ENCODE results near the gene ARL6IP5.

Gene ARL6IP5

DNA sequence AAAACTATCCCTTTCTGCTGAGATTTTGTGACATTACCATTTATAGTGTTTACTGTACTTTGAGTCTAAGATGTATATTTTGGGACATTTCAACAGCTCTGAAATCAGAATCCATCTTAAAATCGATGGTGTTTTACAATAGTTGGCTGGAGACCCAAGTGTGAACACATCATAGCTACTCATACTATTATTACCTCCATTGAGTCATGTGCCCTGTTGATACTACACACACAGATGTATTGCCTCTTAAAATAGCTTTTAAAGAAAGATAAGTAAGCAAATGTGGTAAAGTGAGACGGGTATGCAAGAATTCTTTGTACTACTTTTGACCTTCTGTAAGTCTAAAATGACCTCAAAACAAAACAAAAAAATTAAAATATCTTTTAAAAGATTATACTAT is 31.0 kb downstream of the ARL6IP5 start:
- no peaks in the 10 kb centered on the region for H3K27me3 ChIP-seq (ENCODE audit: control insufficient read depth, insufficient read depth, low read length)
- no peaks in the 10 kb centered on the region for H3K9me3 ChIP-seq (ENCODE audit: control insufficient read depth, insufficient read depth, low read length)
- H3K36me3 ChIP-seq (ENCODE audit: control insufficient read depth, insufficient read depth, low read length) = no peaks in the 10 kb centered on the region
- WGBS (ENCODE audit: insufficient coverage, insufficient read length) = no CpG with 5 or more reads among the region's 2 CpGs
- no peak overlapping the region for H3K27ac ChIP-seq (ENCODE audit: low read length)
- no peak overlapping the region for H3K4me3 ChIP-seq (ENCODE audit: low read length)
- DNase-seq (ENCODE audit: low read depth, low spot score) = no peak
- H3K4me1 ChIP-seq (ENCODE audit: control insufficient read depth, insufficient read depth, low read length) = peaks cover 3% of the 10 kb centered on the region; the same call in 1 of the 2 replicates

DNA sequence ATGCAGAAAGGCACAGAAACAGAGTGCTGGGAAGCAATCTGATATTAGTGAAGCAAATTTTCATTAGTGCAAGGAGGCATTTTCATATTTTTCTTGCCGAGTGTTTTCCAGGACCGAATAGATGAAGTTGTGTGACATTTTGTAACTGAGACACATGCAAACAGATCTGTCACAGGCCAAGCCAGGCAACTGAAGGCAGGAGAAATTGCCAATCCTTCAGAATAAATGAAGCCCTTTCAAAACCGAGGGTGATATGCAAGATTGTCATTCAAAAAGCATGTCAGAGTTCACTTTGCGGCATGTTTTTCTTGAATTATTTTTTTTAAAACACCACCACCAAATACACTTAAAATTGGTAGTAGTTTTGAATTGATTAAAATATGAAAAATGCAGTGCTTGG is 31.4 kb downstream of the ARL6IP5 start:
- no peaks in the 10 kb centered on the region for H3K36me3 ChIP-seq (ENCODE audit: control insufficient read depth, insufficient read depth, low read length)
- H3K27ac ChIP-seq (ENCODE audit: low read length) = no peak overlapping the region
- no peaks in the 10 kb centered on the region for H3K4me1 ChIP-seq (ENCODE audit: control insufficient read depth, insufficient read depth, low read length)
- H3K4me3 ChIP-seq (ENCODE audit: low read length) = no peak overlapping the region
- WGBS (ENCODE audit: insufficient coverage, insufficient read length) = no CpG with 5 or more reads among the region's 4 CpGs
- no peak for DNase-seq (ENCODE audit: low read depth, low spot score)
- no peaks in the 10 kb centered on the region for H3K9me3 ChIP-seq (ENCODE audit: control insufficient read depth, insufficient read depth, low read length)
- no peaks in the 10 kb centered on the region for H3K27me3 ChIP-seq (ENCODE audit: control insufficient read depth, insufficient read depth, low read length)

DNA sequence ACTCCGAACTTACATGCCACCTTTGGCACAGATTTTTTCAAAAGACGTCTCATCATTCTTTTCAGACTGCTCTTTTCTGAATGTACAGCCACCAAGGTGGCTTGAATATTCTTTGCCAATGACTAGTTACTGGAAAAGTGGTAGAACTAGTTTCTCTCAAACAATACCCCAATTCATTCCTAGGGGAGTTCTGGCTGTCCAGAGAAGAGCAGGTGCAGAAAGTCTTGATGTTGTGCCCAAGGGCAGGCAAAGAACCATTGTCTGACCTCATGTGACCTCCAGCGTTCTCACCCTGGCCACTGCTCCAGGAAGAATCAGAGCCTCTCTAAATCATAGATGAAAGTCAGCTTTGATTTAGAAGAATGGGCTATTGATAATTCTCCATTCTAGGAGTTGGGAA is 32.2 kb downstream of the ARL6IP5 start:
- Histone ChIP-seq H3K4me3 (ENCODE audit: low read length) (no peak overlapping the region), H3K27me3 (ENCODE audit: control insufficient read depth, insufficient read depth, low read length) (no peaks in the 10 kb centered on the region), H3K4me1 (ENCODE audit: control insufficient read depth, insufficient read depth, low read length) (no peaks in the 10 kb centered on the region), H3K36me3 (ENCODE audit: control insufficient read depth, insufficient read depth, low read length) (no peaks in the 10 kb centered on the region), H3K27ac (ENCODE audit: low read length) (no peak overlapping the region), H3K9me3 (ENCODE audit: control insufficient read depth, insufficient read depth, low read length) (no peaks in the 10 kb centered on the region)
- WGBS (ENCODE audit: insufficient coverage, insufficient read length) = no CpG with 5 or more reads among the region's 3 CpGs
- DNase-seq (ENCODE audit: low read depth, low spot score) = no peak

DNA sequence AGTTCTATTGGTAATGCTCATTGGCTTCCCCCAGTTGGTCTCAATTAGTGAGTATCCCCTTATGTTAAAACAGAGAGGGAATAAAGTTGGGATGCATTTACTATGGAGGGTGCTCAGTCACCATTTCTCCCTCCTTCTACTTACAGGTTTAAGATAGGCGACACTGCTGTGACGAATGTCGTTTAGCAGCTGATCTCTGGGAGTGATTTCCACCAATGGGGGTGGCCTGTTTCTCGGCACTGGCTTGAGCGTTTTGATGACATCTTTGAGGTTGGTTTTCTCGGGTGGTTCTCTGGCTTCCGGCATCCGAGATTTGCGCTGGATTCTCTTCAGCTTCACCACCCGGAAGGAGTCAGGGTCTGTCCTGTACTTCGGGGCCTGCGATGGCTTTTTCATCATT is 33.8 kb downstream of the ARL6IP5 start:
- no peak overlapping the region for H3K4me3 ChIP-seq (ENCODE audit: low read length)
- H3K27me3 ChIP-seq (ENCODE audit: control insufficient read depth, insufficient read depth, low read length) = no peaks in the 10 kb centered on the region
- no peak for DNase-seq (ENCODE audit: low read depth, low spot score)
- H3K9me3 ChIP-seq (ENCODE audit: control insufficient read depth, insufficient read depth, low read length) = no peaks in the 10 kb centered on the region
- no peak overlapping the region for H3K27ac ChIP-seq (ENCODE audit: low read length)
- H3K36me3 ChIP-seq (ENCODE audit: control insufficient read depth, insufficient read depth, low read length) = no peaks in the 10 kb centered on the region
- no CpG with 5 or more reads among the region's 12 CpGs for WGBS (ENCODE audit: insufficient coverage, insufficient read length)
- H3K4me1 ChIP-seq (ENCODE audit: control insufficient read depth, insufficient read depth, low read length) = no peaks in the 10 kb centered on the region

DNA sequence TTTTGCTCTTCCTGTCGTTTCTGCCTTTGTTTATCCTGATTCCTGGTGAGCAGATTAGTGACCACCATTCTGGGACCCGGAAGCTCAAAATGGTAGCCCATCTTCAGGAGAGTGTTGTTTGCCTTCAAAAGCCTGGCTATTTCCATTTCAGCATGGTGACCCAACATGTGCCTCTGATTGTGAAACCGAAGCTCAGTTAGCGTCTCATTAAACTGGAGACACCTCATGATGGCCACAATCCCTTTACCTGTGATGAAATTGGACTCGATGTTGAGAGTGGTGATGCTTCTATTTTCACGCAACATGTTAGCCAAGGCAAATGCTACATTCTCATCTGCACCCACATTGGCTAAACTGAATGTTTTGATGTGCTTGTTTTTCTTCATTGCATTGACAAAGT is 34.4 kb downstream of the ARL6IP5 start:
- no peak overlapping the region for H3K27ac ChIP-seq (ENCODE audit: low read length)
- no peaks in the 10 kb centered on the region for H3K9me3 ChIP-seq (ENCODE audit: control insufficient read depth, insufficient read depth, low read length)
- H3K4me3 ChIP-seq (ENCODE audit: low read length) = no peak overlapping the region
- no peaks in the 10 kb centered on the region for H3K27me3 ChIP-seq (ENCODE audit: control insufficient read depth, insufficient read depth, low read length)
- WGBS (ENCODE audit: insufficient coverage, insufficient read length) = no CpG with 5 or more reads among the region's 6 CpGs
- DNase-seq (ENCODE audit: low read depth, low spot score) = no peak
- no peaks in the 10 kb centered on the region for H3K36me3 ChIP-seq (ENCODE audit: control insufficient read depth, insufficient read depth, low read length)
- H3K4me1 ChIP-seq (ENCODE audit: control insufficient read depth, insufficient read depth, low read length) = no peaks in the 10 kb centered on the region

DNA sequence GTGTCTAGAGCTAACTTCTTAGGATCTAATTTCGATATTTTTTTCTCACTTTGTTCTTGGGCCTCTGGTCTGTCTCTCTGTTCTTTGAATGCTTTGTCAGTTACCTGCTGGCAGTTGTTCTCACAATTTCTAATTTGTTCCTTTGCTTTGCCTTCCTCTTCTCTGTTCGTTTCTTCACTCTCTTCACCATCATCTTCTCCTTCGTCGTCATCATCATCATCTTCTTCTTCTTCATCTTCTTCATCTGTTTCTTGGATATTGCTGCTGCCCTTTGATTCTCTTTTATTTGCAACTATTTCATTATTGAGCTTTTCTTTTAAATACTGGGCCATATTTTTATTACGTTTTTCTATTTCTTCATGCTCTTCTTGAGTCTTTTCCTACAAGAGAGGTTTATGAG is 34.9 kb downstream of the ARL6IP5 start:
- H3K36me3 ChIP-seq (ENCODE audit: control insufficient read depth, insufficient read depth, low read length) = no peaks in the 10 kb centered on the region
- no peaks in the 10 kb centered on the region for H3K9me3 ChIP-seq (ENCODE audit: control insufficient read depth, insufficient read depth, low read length)
- no peaks in the 10 kb centered on the region for H3K4me1 ChIP-seq (ENCODE audit: control insufficient read depth, insufficient read depth, low read length)
- H3K27ac ChIP-seq (ENCODE audit: low read length) = no peak overlapping the region
- 100% methylated on average over 3 of the region's 5 CpGs for WGBS (ENCODE audit: insufficient coverage, insufficient read length)
- no peak for DNase-seq (ENCODE audit: low read depth, low spot score)
- H3K27me3 ChIP-seq (ENCODE audit: control insufficient read depth, insufficient read depth, low read length) = no peaks in the 10 kb centered on the region
- no peak overlapping the region for H3K4me3 ChIP-seq (ENCODE audit: low read length)

DNA sequence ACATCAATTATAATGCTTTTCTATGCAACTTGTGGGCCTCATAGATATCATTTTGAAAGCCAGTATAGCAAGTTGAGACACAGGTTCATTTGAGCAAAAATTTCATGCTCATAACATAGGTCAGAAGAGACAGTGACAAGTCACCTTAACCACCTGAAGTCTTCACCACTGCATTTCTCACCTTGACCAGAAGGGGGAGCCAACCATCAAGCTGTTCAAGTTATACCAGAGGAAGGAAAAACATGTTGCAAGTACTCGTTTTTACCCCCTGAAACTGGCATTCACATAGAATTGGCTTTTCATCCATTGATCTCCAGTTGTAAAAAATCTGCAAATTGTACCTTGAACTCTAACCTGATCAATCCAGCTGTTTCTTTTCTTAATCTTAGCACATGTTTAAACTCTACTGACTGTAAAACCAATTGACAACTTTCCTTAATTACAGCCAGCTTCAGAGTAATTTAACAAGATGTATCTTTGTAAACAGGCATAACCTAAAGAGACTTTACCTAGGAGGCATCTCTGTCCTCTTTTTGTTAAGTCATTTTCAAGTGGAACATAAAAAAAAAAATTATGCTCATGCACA is 36.2 kb downstream of the ARL6IP5 start:
- no peaks in the 10 kb centered on the region for H3K9me3 ChIP-seq (ENCODE audit: control insufficient read depth, insufficient read depth, low read length)
- no peak overlapping the region for H3K4me3 ChIP-seq (ENCODE audit: low read length)
- no peaks in the 10 kb centered on the region for H3K36me3 ChIP-seq (ENCODE audit: control insufficient read depth, insufficient read depth, low read length)
- H3K27me3 ChIP-seq (ENCODE audit: control insufficient read depth, insufficient read depth, low read length) = no peaks in the 10 kb centered on the region
- H3K4me1 ChIP-seq (ENCODE audit: control insufficient read depth, insufficient read depth, low read length) = no peaks in the 10 kb centered on the region
- DNase-seq (ENCODE audit: low read depth, low spot score) = peak; percentile 79
- no peak overlapping the region for H3K27ac ChIP-seq (ENCODE audit: low read length)
- no CpG with 5 or more reads among the region's 1 CpG for WGBS (ENCODE audit: insufficient coverage, insufficient read length)

DNA sequence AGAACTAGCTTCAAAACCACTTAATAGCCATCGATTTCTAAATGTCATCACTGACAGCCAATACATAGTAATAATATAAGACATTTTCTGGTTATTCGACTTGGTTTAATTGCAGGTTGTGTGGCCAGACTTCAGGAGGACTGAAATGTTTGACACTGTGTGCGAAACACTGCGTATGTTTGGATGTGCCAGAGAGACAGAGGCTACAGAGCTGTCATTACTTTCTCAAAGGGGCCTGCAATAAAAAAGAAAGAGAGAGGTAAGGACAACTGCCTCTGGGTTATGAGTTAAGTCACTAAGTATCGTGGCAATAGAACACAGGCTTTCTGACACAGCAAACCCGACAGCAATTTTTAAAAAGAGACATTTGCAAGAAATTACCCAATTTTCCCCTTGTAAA is 36.8 kb downstream of the ARL6IP5 start:
- no peak overlapping the region for H3K27ac ChIP-seq (ENCODE audit: low read length)
- DNase-seq (ENCODE audit: low read depth, low spot score) = no peak
- WGBS (ENCODE audit: insufficient coverage, insufficient read length) = no CpG with 5 or more reads among the region's 6 CpGs
- no peaks in the 10 kb centered on the region for H3K4me1 ChIP-seq (ENCODE audit: control insufficient read depth, insufficient read depth, low read length)
- no peaks in the 10 kb centered on the region for H3K36me3 ChIP-seq (ENCODE audit: control insufficient read depth, insufficient read depth, low read length)
- H3K27me3 ChIP-seq (ENCODE audit: control insufficient read depth, insufficient read depth, low read length) = no peaks in the 10 kb centered on the region
- no peak overlapping the region for H3K4me3 ChIP-seq (ENCODE audit: low read length)
- H3K9me3 ChIP-seq (ENCODE audit: control insufficient read depth, insufficient read depth, low read length) = no peaks in the 10 kb centered on the region

DNA sequence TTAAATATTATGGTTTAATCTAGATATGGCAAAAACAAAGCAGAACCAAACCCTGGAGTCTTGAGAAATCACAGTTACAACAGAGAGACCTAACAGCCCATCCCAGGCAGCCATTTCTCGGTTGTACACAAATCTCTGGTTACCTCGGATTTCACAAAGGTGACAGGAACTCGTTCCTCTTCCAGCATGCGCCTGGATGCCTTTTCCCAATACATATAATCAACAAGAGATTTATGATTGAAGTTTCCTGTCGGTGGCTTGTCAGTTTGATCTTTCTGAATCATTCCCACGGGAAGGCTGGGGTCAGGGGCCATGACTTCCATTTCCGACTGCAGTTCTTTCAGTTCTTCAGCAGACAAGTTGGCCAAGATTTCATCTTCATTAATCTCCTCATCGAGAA is 37.2 kb downstream of the ARL6IP5 start:
- Histone ChIP-seq H3K36me3 (ENCODE audit: control insufficient read depth, insufficient read depth, low read length) (no peaks in the 10 kb centered on the region), H3K4me1 (ENCODE audit: control insufficient read depth, insufficient read depth, low read length) (no peaks in the 10 kb centered on the region), H3K27ac (ENCODE audit: low read length) (no peak overlapping the region), H3K4me3 (ENCODE audit: low read length) (no peak overlapping the region), H3K27me3 (ENCODE audit: control insufficient read depth, insufficient read depth, low read length) (no peaks in the 10 kb centered on the region), H3K9me3 (ENCODE audit: control insufficient read depth, insufficient read depth, low read length) (no peaks in the 10 kb centered on the region)
- WGBS (ENCODE audit: insufficient coverage, insufficient read length) = no CpG with 5 or more reads among the region's 8 CpGs
- DNase-seq (ENCODE audit: low read depth, low spot score) = no peak

DNA sequence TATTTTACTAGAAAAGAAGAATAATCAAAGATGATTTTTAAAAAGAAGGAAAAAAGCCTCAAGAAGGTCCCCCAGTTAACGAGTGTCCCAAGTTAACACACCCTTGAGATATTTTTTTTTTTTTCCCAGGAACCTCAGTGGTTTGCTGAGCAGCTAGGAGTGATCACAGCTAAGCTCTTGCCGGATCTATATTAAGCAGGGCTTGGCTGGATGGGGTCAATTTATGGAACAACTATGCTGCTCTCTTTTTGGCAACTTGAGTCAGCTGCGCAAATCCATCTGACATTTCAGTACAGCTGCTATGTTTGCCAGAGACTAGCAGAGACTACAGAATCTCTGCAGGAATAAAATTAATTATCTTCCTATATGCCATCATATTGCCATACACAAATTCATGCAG is 37.7 kb downstream of the ARL6IP5 start, which contains the start of gene LMOD3:
TSS of gene LMOD3 (minus strand) at position 193 of the 400 bp plus-strand sequence. CDS start 209 bp downstream, outside the sequence.
- H3K4me3 ChIP-seq (ENCODE audit: low read length) = no peak within 1 kb of the TSS
- WGBS (ENCODE audit: insufficient coverage, insufficient read length) = no CpG with 5 or more reads among the region's 3 CpGs
- DNase-seq (ENCODE audit: low read depth, low spot score) = no peak

DNA sequence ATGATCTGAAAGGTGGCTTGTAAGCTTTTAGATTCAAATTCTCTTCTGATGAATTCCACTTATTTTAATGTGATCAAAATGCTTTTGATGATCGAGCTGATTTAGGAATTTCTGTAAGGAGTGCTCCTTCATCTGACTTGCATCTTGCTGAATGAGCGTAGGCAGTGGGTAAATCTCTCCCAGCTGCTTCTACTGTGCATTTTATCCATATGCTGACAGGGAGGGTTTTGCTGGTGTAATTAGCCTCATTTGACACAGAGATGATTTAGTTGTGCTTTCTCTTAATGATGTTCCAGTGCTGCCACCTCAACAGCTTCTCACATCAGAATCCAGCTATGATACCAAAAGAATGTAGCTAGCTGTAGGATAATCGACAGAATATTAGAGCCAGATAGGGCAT is 41.5 kb downstream of the ARL6IP5 start:
- no CpG with 5 or more reads among the region's 3 CpGs for WGBS (ENCODE audit: insufficient coverage, insufficient read length)
- no peaks in the 10 kb centered on the region for H3K9me3 ChIP-seq (ENCODE audit: control insufficient read depth, insufficient read depth, low read length)

More for the DNA sequence above, 37.7 kb downstream of the ARL6IP5 start, which contains the start of gene LMOD3:
- Histone ChIP-seq H3K9me3 (ENCODE audit: control insufficient read depth, insufficient read depth, low read length) (no peaks in the 10 kb centered on the region), H3K4me1 (ENCODE audit: control insufficient read depth, insufficient read depth, low read length) (no peaks in the 10 kb centered on the region), H3K36me3 (ENCODE audit: control insufficient read depth, insufficient read depth, low read length) (no peaks in the 10 kb centered on the region), H3K27me3 (ENCODE audit: control insufficient read depth, insufficient read depth, low read length) (no peaks in the 10 kb centered on the region), H3K27ac (ENCODE audit: low read length) (no peak within 1 kb of the TSS)

More for the DNA sequence above, 41.5 kb downstream of the ARL6IP5 start:
- H3K36me3 ChIP-seq (ENCODE audit: control insufficient read depth, insufficient read depth, low read length) = no peaks in the 10 kb centered on the region
- DNase-seq (ENCODE audit: low read depth, low spot score) = no peak
- no peak overlapping the region for H3K27ac ChIP-seq (ENCODE audit: low read length)
- H3K4me1 ChIP-seq (ENCODE audit: control insufficient read depth, insufficient read depth, low read length) = no peaks in the 10 kb centered on the region
- no peak overlapping the region for H3K4me3 ChIP-seq (ENCODE audit: low read length)
- H3K27me3 ChIP-seq (ENCODE audit: control insufficient read depth, insufficient read depth, low read length) = no peaks in the 10 kb centered on the region
